Liver (tissue), 9 donors: ENCODE results near the gene CCR8. TPM values are rescaled to one million over a fixed set of nuclear protein-coding genes. Genes with fewer than 3 reads are reported as not detected.

Experiments used
- DNase-seq: peaks from one replicate; pipeline ENCODE4 v3.0.0-alpha.2; 2017; ENCODE audit warnings: low spot score
- H3K27ac ChIP-seq, 2 donors: one replicate each; pipeline ENCODE4 v1.7.0; 2013; ENCODE audit warnings: inconsistent platforms in 2 of 2, low read length in 2 of 2, control low read depth in 1 of 2, low read depth in 1 of 2, mild to moderate bottlenecking in 1 of 2
- H3K27me3 ChIP-seq, 4 donors: one replicate each; pipeline versions ENCODE4 v1.6.1 to v1.7.0; 2013; ENCODE audit warnings: low read length in 3 of 4, inconsistent platforms in 1 of 4, mild to moderate bottlenecking in 1 of 4, moderate library complexity in 1 of 4; ENCODE audit not compliant: control insufficient read depth in 4 of 4, insufficient read depth in 4 of 4
- H3K36me3 ChIP-seq, 4 donors: one replicate each; pipeline versions ENCODE4 v1.6.1 to v1.7.0; 2013; ENCODE audit warnings: low read length in 3 of 4, mild to moderate bottlenecking in 3 of 4, low read depth in 1 of 4, moderate library complexity in 1 of 4; ENCODE audit not compliant: control insufficient read depth in 4 of 4, insufficient read depth in 3 of 4
- H3K4me1 ChIP-seq, 4 donors: one replicate each; pipeline versions ENCODE4 v1.6.1 to v1.7.0; 2013; ENCODE audit warnings: low read length in 3 of 4, mild to moderate bottlenecking in 3 of 4, moderate library complexity in 1 of 4; ENCODE audit not compliant: control insufficient read depth in 4 of 4, insufficient read depth in 4 of 4
- H3K4me3 ChIP-seq, 3 donors: one replicate each; pipeline versions ENCODE4 v1.6.1 to v1.7.0; 2013; ENCODE audit warnings: low read length in 3 of 3, control low read depth in 1 of 3, low read depth in 1 of 3, mild to moderate bottlenecking in 1 of 3
- H3K9ac ChIP-seq, 2 donors: one replicate each; pipeline ENCODE4 v1.7.0; 2013; ENCODE audit warnings: low read length in 2 of 2, mild to moderate bottlenecking in 2 of 2, moderate library complexity in 2 of 2, control low read depth in 1 of 2, low read depth in 1 of 2
- H3K9me3 ChIP-seq, 4 donors: one replicate each; pipeline versions ENCODE4 v1.6.1 to v1.7.0; 2013; ENCODE audit warnings: low read length in 3 of 4; ENCODE audit not compliant: control insufficient read depth in 4 of 4
- ATF3 ChIP-seq: IDR thresholded peaks from 2 replicates; pipeline ENCODE4 v1.6.1; 2016; ENCODE audit warnings: antibody characterized with exemption
- CTCF ChIP-seq: fragments of 150-350 bp; IDR thresholded peaks from 2 replicates; pipeline ENCODE4 v1.5.1; 2017; ENCODE audit warnings: improper control_type of control experiment, low read depth, low read length; ENCODE audit not compliant: missing input control
- EGR1 ChIP-seq, 2 donors: IDR thresholded peaks; 2 replicates each; pipeline ENCODE4 v1.6.1; 2016 to 2018; ENCODE audit warnings: antibody characterized with exemption in 2 of 2, low read depth in 2 of 2
- FOXA1 ChIP-seq: IDR thresholded peaks from 2 replicates; pipeline ENCODE4 v1.6.1; 2016; ENCODE audit warnings: antibody characterized with exemption
- FOXA2 ChIP-seq: IDR thresholded peaks from 2 replicates; pipeline ENCODE4 v1.6.1; 2016; ENCODE audit warnings: antibody characterized with exemption
- GABPA ChIP-seq, 2 donors: IDR thresholded peaks in 1 of 2; conservative IDR thresholded peaks in 1 of 2; 2 replicates each; pipeline ENCODE4 v1.6.1; 2016; ENCODE audit warnings: antibody characterized with exemption in 2 of 2, mild to moderate bottlenecking in 1 of 2, moderate library complexity in 1 of 2
- HNF4A ChIP-seq, 2 donors: conservative IDR thresholded peaks; 2 replicates each; pipeline ENCODE4 v1.6.1; 2016; ENCODE audit warnings: antibody characterized with exemption in 2 of 2, mild to moderate bottlenecking in 2 of 2
- JUND ChIP-seq, 2 donors: IDR thresholded peaks; 2 replicates each; pipeline ENCODE4 v1.6.1; 2016; ENCODE audit warnings: antibody characterized with exemption in 2 of 2
- MAX ChIP-seq: IDR thresholded peaks from 2 replicates; pipeline ENCODE4 v1.6.1; 2016; ENCODE audit warnings: antibody characterized with exemption
- NR2F2 ChIP-seq: IDR thresholded peaks from 2 replicates; pipeline ENCODE4 v1.6.1; 2016; ENCODE audit warnings: antibody characterized with exemption
- RAD21 ChIP-seq, 2 donors: IDR thresholded peaks; 2 replicates each; pipeline ENCODE4 v1.6.1; 2016; ENCODE audit warnings: antibody characterized with exemption in 2 of 2, mild to moderate bottlenecking in 2 of 2
- REST ChIP-seq: IDR thresholded peaks from 2 replicates; pipeline ENCODE4 v1.6.1; 2016; ENCODE audit warnings: antibody characterized with exemption, mild to moderate bottlenecking
- RXRA ChIP-seq, 2 donors: IDR thresholded peaks; 2 replicates each; pipeline ENCODE4 v1.6.1; 2017 to 2018; ENCODE audit warnings: antibody characterized with exemption in 2 of 2, mild to moderate bottlenecking in 1 of 2
- SP1 ChIP-seq: IDR thresholded peaks from 2 replicates; pipeline ENCODE4 v1.6.1; 2018; ENCODE audit warnings: antibody characterized with exemption, mild to moderate bottlenecking
- TAF1 ChIP-seq: conservative IDR thresholded peaks from 2 replicates; pipeline ENCODE4 v1.6.1; 2016; ENCODE audit warnings: antibody characterized with exemption, mild to moderate bottlenecking
- YY1 ChIP-seq: IDR thresholded peaks from 2 replicates; pipeline ENCODE4 v1.6.1; 2016; ENCODE audit warnings: antibody characterized with exemption, mild to moderate bottlenecking
- ZBTB33 ChIP-seq: IDR thresholded peaks from 2 replicates; pipeline ENCODE4 v1.6.1; 2016; ENCODE audit warnings: antibody characterized with exemption
- WGBS: extraction: QIAGEN DNeasy Blood & Tissue Kit; methylation state at CpG from one replicate; pipeline ENCODE4 v1.1.7; 2013; 5-methylcytosine and 5-hydroxymethylcytosine counted together
- polyA plus RNA-seq, 2 donors: library from polyadenylated mRNA; stranded (reverse) in 1 of 2; unstranded in 1 of 2; fragments of 200-250 nt in 1 of 2; fragments of >200 nt in 1 of 2; fragmentation: Nextera tagmentation in 1 of 2; extraction: Ambion mirVana in 1 of 2; gene quantifications; one replicate each; pipeline versions ENCODE4 v1.2.1 to v1.2.3, GENCODE V29; 2013 to 2015
- total RNA-seq, 2 donors: library from RNA; depleted of rRNA; stranded (reverse); fragments of >200 nt; gene quantifications; one replicate each; pipeline ENCODE4 v1.2.3, GENCODE V29; 2014
- donor health status: healthy.
- donor health status: healthy.
- donor health status: healthy.
- donor health status: healthy.
- donor health status: healthy.

Gene CCR8
- total and polyA plus RNA-seq, 4 donors: not detected

GRCh38 chr3:39292961-39293360 is 36.5 kb upstream of the CCR8 start:
- Histone ChIP-seq H3K9me3 (no peaks in the 10 kb centered on the region), H3K36me3 (no peaks in the 10 kb centered on the region), H3K27me3 (no peaks in the 10 kb centered on the region), H3K4me1 (peaks cover 11 to 40% (median 28%) of the 10 kb centered on the region in 4 donors), H3K4me3 (no peak overlapping the region), H3K27ac (peak overlapping the region; percentile 59 to 77), H3K9ac (no peak overlapping the region)
- no peak for DNase-seq
- WGBS: 29% methylated on average over 4 of the region's 4 CpGs
- TF ChIP-seq REST (peak; percentile 47), FOXA1 (no peak), RAD21 (IDR thresholded peaks at IDR 0.05) (peak; percentile 34 to 57), ATF3 (peak; percentile 35), TAF1 (no peak), MAX (peak; percentile 54), SP1 (peak; percentile 71), RXRA (IDR thresholded peaks at IDR 0.05) (peak; percentile 82 to 87), JUND (IDR thresholded peaks at IDR 0.05) (peak; percentile 54 to 63), HNF4A (conservative IDR thresholded peaks at IDR 0.05) (peak; percentile 64 to 71), YY1 (peak; percentile 38)

GRCh38 chr3:39294446-39295183 is 34.9 kb upstream of the CCR8 start:
- H3K27me3 ChIP-seq: no peaks in the 10 kb centered on the region
- no peak overlapping the region for H3K4me3 ChIP-seq
- no peak overlapping the region for H3K27ac ChIP-seq
- no peak for TF ChIP-seq ATF3
- no peak for TF ChIP-seq HNF4A (conservative IDR thresholded peaks at IDR 0.05)
- TF ChIP-seq NR2F2: no peak
- no peak for TF ChIP-seq ZBTB33
- no peak for TF ChIP-seq GABPA (IDR thresholded peaks at IDR 0.05 in 1 of 2, conservative IDR thresholded peaks at IDR 0.05 in 1 of 2)
- no peak for TF ChIP-seq REST
- TF ChIP-seq CTCF: no peak
- TF ChIP-seq EGR1 (IDR thresholded peaks at IDR 0.05; ENCODE audit: low read depth in 2 of 2): no peak
- no peak for TF ChIP-seq MAX
- no peak for TF ChIP-seq RXRA (IDR thresholded peaks at IDR 0.05)
- TF ChIP-seq FOXA2: no peak
- no peak for TF ChIP-seq YY1
- peaks cover 11 to 35% (median 26%) of the 10 kb centered on the region in 4 donors for H3K4me1 ChIP-seq
- no peak for DNase-seq
- WGBS: 84% methylated on average over 10 of the region's 10 CpGs
- no peaks in the 10 kb centered on the region for H3K9me3 ChIP-seq
- H3K9ac ChIP-seq: no peak overlapping the region
- no peaks in the 10 kb centered on the region for H3K36me3 ChIP-seq
